HG03378 (cell line): ENCODE measurements around the gene GRIN1.
"Not testable (repeated sequence)": the region's sequence is repeated elsewhere in the genome, so short reads cannot be mapped to it uniquely, and the experiment has no call there.

Source experiments
- ATAC-seq: cut with Tn5 transposase; IDR thresholded peaks from one replicate; pipeline ENCODE4 v1.9.1; 2021; ENCODE audit warnings: mild to moderate bottlenecking, moderate library complexity; ENCODE audit not compliant: unreplicated experiment

Gene GRIN1

DNA sequence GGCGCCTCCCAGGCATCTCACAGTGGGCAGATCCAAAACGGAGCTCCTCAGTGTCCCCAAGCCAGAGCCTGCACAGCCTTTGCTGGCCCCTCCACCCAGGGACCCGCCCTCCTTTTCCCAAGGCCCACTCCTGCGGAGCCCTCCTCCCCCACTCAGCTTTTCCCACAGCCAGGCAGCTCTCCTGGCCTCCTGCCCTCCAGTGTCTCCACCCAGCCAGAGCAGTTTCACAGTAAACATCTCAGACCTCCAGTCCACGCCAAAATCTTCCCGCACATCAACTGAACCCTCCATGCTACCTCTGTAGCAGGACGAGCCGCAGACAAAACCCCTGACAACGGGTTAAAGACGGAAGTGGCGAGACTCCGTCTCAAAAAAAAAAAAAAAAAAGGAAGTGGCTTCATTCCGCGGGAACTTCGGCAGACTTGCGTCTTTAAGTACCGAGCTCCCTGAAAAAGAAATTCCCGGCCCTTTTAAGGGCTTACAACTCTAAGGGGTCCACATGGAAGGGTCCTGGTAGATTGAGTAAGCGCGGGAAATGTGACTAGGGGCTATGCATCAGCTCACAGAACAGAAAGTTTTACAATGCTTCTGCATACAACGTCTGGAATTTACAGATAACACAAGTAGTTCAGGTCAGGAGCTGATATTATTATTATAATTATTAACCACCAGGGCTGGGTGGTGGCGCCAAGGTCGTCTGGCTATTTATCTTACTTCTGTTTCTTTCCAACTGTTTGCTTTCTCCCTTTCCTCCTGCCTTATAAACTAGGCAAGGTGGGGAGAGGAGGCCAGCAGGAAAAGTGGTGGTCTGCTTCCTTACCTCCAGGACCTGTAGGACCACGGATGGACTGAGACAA is 11.4 kb upstream of the GRIN1 start:
- no peak for ATAC-seq

DNA sequence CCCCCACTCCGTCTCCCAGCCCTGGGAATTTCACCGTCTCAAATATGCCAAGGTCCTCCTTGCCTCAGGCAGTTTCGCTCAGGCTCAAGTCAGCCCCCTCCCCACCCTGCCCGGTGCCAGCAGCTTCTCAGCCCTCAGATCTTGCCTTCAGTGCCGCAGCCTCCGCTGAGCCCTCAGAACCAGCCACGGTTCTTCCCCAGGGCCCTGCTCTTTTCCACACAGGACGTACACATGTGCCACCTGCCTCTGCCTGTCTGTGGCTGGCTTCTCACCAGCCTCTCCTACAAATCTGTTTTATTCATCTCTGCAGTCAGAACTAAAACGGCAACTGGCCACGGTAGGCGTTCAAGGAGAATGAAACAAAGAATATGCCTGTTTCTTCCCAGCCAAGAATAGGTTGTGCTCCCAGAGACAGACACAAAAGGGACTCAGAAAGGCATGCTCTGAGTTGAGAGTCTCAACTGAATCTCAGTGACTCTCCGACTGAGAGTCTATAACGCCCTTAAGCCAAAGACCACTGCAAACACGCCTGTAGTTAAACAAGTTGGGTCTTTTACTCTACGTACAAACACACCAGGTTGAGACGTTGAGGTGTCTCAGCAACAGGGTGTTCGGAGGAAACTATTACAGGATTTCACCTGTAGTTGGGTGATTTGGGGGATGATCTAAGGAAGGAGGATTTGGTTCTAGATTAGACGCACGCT is 10.6 kb upstream of the GRIN1 start:
- no peak for ATAC-seq

DNA sequence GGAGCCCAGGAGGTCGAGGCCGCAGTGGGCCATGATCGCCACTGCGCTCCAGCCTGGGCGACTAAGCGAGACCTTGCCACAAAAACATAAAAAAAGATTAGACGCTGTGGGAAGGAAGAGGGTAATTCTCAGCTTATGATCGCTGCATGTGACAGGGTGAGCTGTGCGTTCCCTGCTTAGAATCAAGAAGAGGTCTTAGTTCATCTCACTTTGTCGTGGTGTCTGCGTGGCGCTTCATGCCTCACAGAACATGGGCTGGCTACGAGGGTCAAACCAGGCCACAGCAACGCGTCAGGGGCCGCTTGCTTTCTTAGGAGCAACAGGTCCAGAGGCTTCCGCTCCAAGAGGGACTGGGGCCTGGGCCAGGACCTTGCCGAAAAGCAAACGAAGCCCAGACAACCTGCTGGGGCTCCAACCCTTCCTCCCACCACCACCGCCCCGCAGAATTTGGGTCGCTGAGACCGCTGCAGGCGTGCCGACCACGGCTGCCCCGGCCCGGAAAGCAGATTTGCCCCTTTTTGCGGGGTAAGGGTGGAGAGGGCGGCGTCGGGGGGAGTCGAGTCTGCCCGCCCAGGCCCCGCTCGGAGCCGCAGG is 10.0 kb upstream of the GRIN1 start:
- peak; percentile 25 for ATAC-seq

DNA sequence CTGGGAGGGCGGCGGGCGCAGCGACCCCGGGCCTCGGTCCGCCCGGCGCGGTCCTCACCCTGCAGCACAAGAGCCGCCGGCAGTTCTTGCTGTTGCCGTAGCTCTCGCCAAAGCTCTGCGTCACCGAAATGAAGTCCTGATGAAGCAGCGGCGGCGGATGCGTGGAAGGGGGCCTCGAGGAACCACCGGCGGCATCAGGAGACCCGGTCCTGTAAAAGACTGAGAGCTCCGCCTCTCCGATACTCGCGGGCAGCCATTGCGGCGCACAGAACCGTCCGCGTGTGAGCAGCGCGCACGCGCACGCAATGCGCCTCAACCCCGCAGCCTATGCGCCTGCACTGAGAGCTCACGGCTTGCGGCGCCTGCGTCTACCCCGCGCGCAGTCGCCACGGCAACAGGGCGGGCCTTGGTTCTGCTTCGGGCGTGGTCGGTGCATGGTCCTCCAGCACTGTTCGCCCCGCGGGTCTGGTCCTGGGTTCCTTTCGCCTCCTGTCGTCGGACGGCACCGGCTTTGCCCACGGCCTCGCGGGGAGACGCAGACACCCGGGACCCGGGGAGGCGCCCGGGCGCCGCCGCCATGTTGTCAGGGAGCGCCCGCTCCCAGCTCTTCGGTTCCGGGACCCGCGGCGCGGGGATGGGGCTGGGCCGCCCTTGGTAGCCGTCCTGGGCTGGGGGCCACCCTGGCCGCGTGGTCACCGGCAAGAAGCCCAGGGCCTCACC is 9.3 kb upstream of the GRIN1 start:
- peak; percentile 59 for ATAC-seq

DNA sequence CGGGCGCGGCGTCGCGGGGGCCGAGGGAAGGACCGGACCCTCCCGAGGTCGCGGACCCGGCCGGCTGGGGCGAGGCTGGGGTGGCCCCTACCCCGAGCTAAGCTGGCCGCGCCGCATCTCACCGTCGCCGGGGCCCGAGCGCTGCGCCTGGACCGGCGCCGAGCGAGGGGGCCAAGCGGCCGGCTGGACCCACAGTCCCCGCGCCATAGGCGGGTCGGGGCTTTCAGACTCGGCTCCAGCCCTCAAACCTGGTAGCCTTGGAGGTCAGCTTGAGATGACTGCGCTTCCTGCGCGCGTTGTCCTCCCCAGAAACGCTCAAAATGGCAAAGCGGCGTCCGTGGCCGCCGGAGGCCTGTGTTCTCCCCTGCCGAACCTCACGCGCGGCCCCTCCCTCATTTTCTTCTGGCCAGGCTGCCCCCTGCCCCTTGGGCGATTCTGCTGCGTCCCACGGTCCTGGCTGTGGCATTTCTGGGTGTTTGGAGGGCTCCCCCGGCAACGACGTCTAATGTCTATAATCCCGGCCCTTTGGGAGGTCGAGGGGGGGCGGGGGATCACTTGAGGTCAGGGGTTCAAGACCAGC is 8.7 kb upstream of the GRIN1 start:
- peak; percentile 5 for ATAC-seq

DNA sequence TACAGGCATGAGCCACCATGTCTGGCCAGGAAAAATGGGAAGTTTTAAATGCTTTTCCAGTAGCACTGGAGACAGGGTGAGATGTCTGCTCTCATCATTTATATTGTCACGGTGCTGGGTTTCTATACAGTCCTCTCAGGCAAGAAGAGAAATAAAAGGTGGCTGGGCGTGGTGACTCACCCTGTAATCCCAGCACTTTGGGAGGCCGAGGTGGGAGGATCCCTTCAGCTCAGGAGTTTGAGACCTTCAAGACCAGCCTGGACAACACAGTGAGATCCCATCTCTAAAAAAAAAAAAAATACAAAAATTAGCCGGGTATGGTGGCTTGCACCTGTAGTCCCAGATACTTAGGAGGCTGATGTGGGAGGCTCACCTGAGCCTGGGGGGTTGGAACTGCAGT is 4.8 kb upstream of the GRIN1 start:
- ATAC-seq: no peak

DNA sequence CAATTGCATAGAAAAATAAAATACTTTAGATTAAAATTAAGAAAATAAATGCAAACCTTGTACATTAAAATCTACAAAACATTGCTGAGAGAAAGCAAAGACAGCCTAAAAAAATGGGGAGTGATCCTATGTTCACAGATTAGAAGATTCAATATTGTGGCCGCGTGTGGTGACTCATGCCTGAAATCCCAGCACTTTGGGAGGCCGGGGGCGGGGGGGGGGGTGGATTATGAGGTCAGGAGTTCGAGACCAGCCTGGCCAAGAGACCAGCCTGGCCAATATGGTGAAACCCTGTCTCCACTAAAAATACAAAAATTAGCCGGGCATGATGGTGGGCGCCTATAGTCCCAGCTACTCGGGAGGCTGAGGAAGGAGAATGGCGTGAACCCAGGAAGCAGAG is 3.8 kb upstream of the GRIN1 start:
- not testable (repeated sequence) for ATAC-seq

DNA sequence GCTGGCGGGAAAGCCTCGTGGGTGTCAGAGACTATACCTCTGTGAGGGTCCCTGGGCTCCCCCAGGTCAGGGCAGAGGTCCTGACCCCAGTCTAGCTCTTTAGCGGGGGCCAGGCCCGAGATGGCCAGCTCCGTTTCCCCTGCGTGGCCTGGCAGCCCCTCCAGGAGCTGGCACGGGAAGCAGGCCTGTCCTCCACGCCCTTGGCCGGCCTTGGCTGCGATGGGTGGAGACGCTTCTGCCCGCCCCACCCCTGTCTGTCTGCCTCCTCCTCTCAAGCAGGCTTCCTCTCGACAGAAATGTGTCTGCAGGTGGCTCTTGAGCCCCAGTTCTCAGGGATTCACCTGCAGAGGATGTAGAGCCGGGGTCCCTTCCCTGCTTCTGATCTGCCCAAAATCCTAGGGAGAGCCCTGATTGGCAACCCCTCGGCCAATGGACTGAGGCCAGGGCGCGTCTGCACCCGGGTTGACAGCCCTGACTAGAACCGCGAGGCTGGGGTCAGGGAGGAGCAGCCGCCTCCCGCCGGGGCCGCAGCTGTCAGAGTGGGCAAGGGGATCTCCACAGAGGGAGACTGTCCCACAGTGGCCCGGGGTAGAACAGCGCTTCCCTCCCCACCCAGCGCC is 2.6 kb upstream of the GRIN1 start:
- ATAC-seq: no peak

DNA sequence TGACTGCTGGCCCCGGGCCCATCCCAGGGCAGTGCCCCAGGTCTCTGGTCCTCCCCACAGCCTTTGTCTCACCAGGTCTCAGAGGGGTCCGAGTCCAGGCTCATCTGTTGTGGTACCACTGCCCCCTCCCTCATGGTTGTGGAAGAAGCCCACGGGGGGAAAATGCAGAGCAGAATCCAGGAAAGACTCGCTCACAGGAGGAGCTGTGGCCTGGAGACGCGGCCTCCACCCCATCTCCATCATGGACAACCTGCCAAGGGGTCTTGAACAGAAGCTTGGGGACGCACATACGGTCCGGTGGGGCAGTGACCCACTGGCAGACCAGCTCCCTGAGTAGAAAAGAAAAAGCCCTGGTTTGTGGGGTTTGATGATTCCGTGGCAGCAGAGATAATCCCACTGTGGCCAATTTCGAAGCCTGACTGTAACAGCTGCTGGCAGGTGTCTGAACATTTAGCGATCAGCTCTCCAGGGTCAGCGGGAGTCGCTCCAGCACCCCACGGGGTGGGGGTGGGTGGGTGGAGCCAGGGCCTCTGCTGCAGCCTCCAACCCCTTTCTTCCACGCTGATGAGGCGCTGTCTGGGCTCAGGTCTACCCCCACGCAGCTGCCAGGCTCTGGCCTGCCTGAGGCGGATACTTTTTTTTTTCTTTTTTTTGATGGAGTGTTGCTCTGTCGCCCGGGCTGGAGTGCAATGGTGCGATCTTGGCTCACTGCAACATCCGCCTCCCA is 1.9 kb upstream of the GRIN1 start:
- no peak for ATAC-seq

DNA sequence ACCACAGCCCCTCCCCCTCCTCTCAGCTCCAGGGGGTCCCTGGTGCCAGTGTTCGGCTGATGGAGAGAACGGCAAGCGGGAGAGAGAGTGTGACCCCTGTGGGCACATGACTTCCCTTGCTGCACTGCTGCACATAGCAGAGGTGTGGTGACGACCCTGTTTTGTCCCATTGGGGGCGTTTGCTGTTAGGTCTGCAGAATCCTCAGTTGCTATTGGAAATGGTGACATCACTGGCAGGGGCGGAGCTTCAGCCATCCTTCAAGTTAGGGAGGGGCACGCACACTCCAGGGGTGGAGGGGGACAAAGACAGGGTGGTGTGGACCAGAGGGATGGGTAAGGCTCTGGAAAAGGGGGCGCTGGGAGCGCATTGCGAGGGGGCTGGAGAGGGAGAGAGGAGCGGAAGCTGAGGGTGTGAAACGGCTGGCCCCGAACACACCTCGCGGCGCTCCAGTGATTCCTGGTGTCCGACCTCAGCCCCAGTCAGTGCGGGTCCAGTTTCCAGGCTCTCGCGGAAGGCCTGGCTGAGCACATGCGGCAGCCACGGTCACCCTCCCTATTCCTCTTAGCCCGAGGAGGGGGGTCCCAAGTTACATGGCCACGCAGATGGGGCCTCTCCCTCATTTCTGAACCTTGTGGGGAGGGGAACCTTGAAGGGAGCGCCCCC is 764 bp upstream of the GRIN1 start:
- no peak for ATAC-seq

DNA sequence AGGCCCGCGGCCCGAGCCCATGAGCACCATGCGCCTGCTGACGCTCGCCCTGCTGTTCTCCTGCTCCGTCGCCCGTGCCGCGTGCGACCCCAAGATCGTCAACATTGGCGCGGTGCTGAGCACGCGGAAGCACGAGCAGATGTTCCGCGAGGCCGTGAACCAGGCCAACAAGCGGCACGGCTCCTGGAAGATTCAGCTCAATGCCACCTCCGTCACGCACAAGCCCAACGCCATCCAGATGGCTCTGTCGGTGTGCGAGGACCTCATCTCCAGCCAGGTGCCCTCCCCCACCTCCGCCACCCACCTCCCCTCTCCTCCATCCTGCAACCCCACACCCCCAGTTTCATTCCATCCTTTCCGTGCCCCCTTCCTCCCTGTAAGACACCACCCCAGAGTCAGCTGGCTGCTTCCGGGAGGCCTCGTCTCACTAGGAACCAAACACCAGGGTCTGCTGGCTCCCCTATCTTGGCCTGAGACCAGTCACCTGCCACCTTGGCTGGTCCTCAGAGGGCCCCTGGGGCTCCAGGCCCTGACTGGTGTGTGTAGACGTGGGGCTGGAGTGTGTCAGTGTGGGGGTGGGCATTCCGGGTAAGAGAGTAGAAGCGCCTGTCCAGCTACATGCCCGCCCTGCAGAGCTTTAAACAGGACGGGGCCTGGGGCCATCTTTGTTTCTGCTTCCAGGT is 655 bp downstream of the GRIN1 start:
- no peak for ATAC-seq

DNA sequence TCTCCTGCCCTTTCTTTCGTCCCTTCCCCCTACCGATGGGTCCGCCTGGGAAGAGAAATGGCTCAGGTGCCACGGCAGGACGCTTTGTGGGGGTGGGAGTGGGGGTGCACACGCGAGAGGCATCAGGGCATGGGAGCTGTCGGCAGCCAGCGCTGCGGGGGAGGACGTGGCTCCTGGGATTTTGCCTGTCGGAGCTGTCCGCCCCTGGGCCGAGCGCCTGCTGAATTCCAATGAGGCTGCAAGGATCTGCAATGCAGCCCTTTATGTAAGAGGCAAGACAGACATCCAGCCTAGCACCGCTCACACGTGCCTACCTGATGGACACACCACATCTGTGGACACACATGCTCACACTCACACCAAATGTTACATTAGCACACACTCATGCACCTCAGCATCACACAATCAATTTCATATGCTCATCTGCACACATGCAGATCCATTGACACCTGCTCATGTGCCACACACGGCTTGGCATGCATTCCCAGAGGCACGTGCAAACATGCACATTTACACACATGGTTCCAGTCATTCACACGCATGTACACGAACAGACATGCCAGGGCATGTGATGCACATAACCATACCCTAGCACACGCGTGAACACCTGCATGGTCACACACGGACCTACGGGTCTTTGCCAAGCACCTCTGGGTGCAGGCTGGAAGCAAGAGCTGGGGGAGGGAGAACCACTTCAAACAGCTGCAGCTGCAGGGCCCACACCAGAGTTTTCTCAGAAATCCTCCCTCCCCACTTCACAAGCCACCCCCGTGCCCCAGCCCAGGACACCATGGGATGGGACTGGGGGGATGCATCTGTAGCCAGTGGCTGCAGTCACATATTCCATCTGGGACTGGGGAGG is 1.4 kb downstream of the GRIN1 start:
- ATAC-seq: no peak

DNA sequence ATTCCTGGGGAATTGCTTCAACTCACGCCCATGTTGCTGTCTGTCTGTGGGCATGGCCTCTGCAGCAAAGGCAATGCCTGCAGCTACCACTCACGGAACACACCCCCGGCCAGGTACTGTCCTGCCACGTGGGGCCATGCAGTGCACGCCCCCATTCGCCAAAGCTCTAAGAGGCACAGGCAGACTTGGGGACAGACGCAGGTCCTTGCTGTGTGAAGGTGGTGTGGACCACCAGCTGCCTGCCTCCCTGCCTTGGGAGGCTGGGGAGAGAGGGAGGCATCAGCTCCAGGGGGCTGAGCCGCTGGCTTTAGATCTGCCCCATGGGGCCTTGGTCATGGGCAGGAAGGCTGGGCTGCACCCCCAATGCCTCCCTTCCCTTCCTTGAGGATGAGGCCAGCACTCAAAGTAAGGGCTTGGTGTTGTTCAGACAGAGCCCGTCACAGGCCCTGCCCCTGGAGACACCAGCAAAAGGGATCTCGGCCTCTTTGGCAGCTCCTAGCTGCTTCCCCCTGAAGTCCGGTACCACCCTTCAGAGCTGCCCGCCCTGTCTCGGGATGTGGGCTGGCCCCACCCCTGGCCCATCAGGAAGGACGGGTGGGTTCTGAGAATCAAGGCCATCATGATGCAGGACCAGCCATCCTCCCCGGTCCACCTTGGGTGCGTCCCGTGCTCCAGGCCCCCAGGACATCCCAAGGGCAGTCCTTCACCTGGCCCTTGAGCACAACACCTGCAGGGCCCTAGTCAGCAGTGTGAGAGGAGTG is 2.3 kb downstream of the GRIN1 start:
- no peak for ATAC-seq

DNA sequence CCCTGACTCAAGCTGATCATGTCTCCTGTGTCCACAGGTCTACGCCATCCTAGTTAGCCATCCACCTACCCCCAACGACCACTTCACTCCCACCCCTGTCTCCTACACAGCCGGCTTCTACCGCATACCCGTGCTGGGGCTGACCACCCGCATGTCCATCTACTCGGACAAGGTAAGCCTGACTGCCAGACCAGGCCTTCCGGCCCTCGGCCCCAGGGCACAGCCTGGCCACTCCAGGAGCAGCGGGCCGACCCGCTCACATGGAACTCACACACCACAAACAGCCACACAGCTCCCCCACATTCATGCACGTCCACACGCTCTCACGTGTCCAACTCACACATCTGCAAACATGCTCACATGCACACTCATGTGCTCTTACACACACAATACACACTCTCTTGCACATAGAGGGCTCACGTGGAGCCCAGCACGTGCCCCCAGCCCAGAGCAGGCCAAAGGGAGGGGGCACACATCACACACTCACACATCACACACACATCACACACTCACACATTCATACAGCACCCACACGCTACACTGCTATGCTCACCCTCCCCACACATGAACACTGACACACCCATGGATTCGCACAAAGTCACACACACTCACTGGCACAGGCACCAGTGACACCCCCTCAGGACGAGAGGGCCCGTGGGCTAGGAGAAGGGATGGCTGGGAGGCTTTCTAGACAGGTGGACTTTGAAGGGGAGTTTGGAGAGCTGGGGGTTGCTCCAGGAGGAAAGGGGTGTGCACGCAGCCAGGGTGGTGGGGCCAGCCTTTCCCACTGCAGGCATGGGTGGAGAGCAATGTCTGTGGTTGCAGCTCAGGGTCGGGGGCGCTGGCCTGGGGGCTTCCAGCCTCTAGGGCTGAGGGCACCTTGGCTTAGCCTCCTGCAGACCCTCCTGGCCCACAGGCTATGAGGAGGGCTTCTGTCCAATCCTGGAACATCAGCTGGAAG is 3.3 kb downstream of the GRIN1 start:
- no peak for ATAC-seq

DNA sequence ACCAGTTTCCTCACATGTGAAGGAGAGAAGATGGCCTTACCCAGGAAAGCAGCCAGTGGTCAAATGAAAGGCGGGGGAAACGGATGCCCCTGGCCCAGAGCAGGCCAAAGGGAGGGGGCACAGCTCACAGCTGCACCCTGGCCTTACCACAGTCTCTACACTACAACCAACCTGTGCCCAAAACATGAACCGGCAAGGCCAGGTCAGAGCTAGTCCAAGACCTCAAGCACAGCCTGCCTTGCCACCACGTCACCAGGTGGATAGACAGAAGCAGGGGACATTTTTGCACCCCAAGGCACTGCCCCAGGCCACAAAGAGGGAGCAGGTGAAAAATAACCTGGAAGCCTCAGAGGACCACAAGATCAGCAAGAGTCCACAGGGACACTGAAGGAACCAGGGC is 4.5 kb downstream of the GRIN1 start:
- no peak for ATAC-seq
